CD8-positive, alpha-beta memory T cell (primary cell): ENCODE data around the gene MT1F. TPM values are rescaled to one million over a fixed set of nuclear protein-coding genes. Genes with fewer than 3 reads are reported as not detected.

Experiments
- CTCF ChIA-PET: fragments of 350-600 bp; sonication (Branson Sonifier 250); formaldehyde crosslinking; loops from one replicate; lab custom pipeline; 2021; ENCODE audit warnings: antibody characterized with exemption; lab: Charles Lee
- POLR2A ChIA-PET: fragments of 350-600 bp; sonication (Branson Sonifier 250); formaldehyde crosslinking; loops from one replicate; lab custom pipeline; 2021; ENCODE audit warnings: antibody characterized with exemption; lab: Charles Lee
- DNase-seq, 5 donors: peaks; one replicate each; pipeline versions ENCODE4 v3.0.0 to v3.0.0-alpha.2; 2020 to 2022; ENCODE audit warnings: mixed read lengths in 1 of 5
- H3K27ac ChIP-seq: one replicate; pipeline ENCODE4 v1.7.0; 2013; ENCODE audit warnings: low read depth, mild to moderate bottlenecking, low read length, moderate library complexity
- H3K27me3 ChIP-seq: 2 replicates; pipeline ENCODE4 v1.7.0; 2013; ENCODE audit warnings: low read length, mild to moderate bottlenecking; ENCODE audit not compliant: insufficient read depth, poor library complexity, severe bottlenecking
- H3K36me3 ChIP-seq: 2 replicates; pipeline ENCODE4 v1.7.0; 2013; ENCODE audit warnings: mild to moderate bottlenecking, low read length, moderate library complexity; ENCODE audit not compliant: insufficient read depth
- H3K4me1 ChIP-seq: 2 replicates; pipeline ENCODE4 v1.7.0; 2013; ENCODE audit warnings: mild to moderate bottlenecking, low read length, moderate library complexity; ENCODE audit not compliant: insufficient read depth
- H3K4me3 ChIP-seq: 2 replicates; pipeline ENCODE4 v1.7.0; 2013; ENCODE audit warnings: mild to moderate bottlenecking, low read length
- H3K9me3 ChIP-seq: 2 replicates; pipeline ENCODE4 v1.7.0; 2013; ENCODE audit warnings: mild to moderate bottlenecking, low read length
- H3K27ac Mint-ChIP-seq, 8 donors: one replicate each; pipeline ENCODE4 v1.8.0; 2020 to 2021; ENCODE audit warnings: mixed read lengths in 8 of 8, mild to moderate bottlenecking in 6 of 8, inconsistent platforms in 3 of 8, moderate library complexity in 3 of 8
- H3K27me3 Mint-ChIP-seq, 2 donors: one replicate each; pipeline ENCODE4 v1.8.0; 2020 to 2021; ENCODE audit warnings: mixed read lengths in 2 of 2, mild to moderate bottlenecking in 1 of 2, moderate library complexity in 1 of 2
- H3K36me3 Mint-ChIP-seq, 3 donors: one replicate each; pipeline ENCODE4 v1.8.0; 2020 to 2021; ENCODE audit warnings: mixed read lengths in 3 of 3, inconsistent platforms in 1 of 3, mild to moderate bottlenecking in 1 of 3
- H3K4me1 Mint-ChIP-seq, 3 donors: one replicate each; pipeline ENCODE4 v1.8.0; 2020 to 2021; ENCODE audit warnings: mixed read lengths in 3 of 3, inconsistent platforms in 1 of 3, mild to moderate bottlenecking in 1 of 3
- H3K4me3 Mint-ChIP-seq, 7 donors: one replicate each; pipeline ENCODE4 v1.8.0; 2020 to 2021; ENCODE audit warnings: mixed read lengths in 7 of 7, mild to moderate bottlenecking in 6 of 7, moderate library complexity in 4 of 7, inconsistent platforms in 2 of 7
- H3K9me3 Mint-ChIP-seq, 5 donors: one replicate each; pipeline ENCODE4 v1.8.0; 2020 to 2022; ENCODE audit warnings: mixed read lengths in 5 of 5, mild to moderate bottlenecking in 3 of 5, moderate library complexity in 2 of 5, inconsistent platforms in 1 of 5
- polyA plus RNA-seq: library from polyadenylated mRNA; unstranded; fragments of 300-500 nt; fragmentation: Illumina TruSeq; gene quantifications from one replicate; pipeline ENCODE4 v1.2.3, GENCODE V29; 2021
- total RNA-seq, 2 experiments: library from RNA; stranded (reverse); gene quantifications; one replicate each; pipeline ENCODE4 v1.2.3, GENCODE V29; 2021

The MT1F gene
- total and polyA plus RNA-seq, 3 experiments from 2014 or later, result 17.9 to 60.7 (median 18.6) TPM

- Mint-ChIP-seq H3K4me3 (no peak overlapping the region), H3K36me3 (no peaks in the 10 kb centered on the region), H3K4me1 (peaks cover 14 to 18% (median 17%) of the 10 kb centered on the region in 3 donors), H3K27me3 (peaks cover 12 to 28% of the 10 kb centered on the region in 2 donors), H3K9me3 (no peaks in the 10 kb centered on the region), H3K27ac (no peak overlapping the region)
- no peaks in the 10 kb centered on the region for H3K36me3 ChIP-seq
- H3K9me3 ChIP-seq, result no peaks in the 10 kb centered on the region
- H3K4me1 ChIP-seq, result peaks cover 15% of the 10 kb centered on the region
- H3K27ac ChIP-seq, result no peak overlapping the region
- H3K4me3 ChIP-seq, result no peak overlapping the region
- POLR2A ChIA-PET, result no interaction called here
- DNase-seq, result no peak
- CTCF ChIA-PET, result interaction anchor here (1.7 kb wide), 1 partner anchor 55 kb away, joined by 4 read pairs; no protein-coding TSS in a partner anchor
- H3K27me3 ChIP-seq, result no peaks in the 10 kb centered on the region
Observed at GRCh38 chr16:56647641-56648431, 9.9 kb upstream of the MT1F start.

GRCh38 chr16:56649271-56649670 lies 8.5 kb upstream of the MT1F start:
- Mint-ChIP-seq H3K27ac (no peak overlapping the region), H3K36me3 (no peaks in the 10 kb centered on the region), H3K9me3 (no peaks in the 10 kb centered on the region), H3K4me1 (peaks cover under 1 to 5% (median 4%) of the 10 kb centered on the region in 3 donors), H3K4me3 (no peak overlapping the region), H3K27me3 (peaks cover 12 to 37% of the 10 kb centered on the region in 2 donors)
- Histone ChIP-seq H3K4me1 (peaks cover 3% of the 10 kb centered on the region), H3K27me3 (no peaks in the 10 kb centered on the region), H3K9me3 (no peaks in the 10 kb centered on the region), H3K4me3 (no peak overlapping the region), H3K27ac (no peak overlapping the region), H3K36me3 (no peaks in the 10 kb centered on the region)
- CTCF ChIA-PET, result interaction anchor here (1.7 kb wide), 1 partner anchor 53 kb away, joined by 4 read pairs; no protein-coding TSS in a partner anchor
- POLR2A ChIA-PET, result no interaction called here
- no peak for DNase-seq

GRCh38 chr16:56649820-56650219 lies 7.9 kb upstream of the MT1F start:
- no peaks in the 10 kb centered on the region for H3K4me1 ChIP-seq
- no peak overlapping the region for H3K4me3 ChIP-seq
- no peak overlapping the region for H3K27ac Mint-ChIP-seq
- H3K27me3 ChIP-seq, result no peaks in the 10 kb centered on the region
- H3K9me3 Mint-ChIP-seq, result no peaks in the 10 kb centered on the region
- CTCF ChIA-PET, result interaction anchor here (1.7 kb wide), 1 partner anchor 53 kb away, joined by 4 read pairs; no protein-coding TSS in a partner anchor
- no peak overlapping the region for H3K27ac ChIP-seq
- peaks cover 12 to 37% of the 10 kb centered on the region in 2 donors for H3K27me3 Mint-ChIP-seq
- no peak for DNase-seq
- H3K4me1 Mint-ChIP-seq, result no peaks in the 10 kb centered on the region
- no peak overlapping the region for H3K4me3 Mint-ChIP-seq
- H3K36me3 ChIP-seq, result no peaks in the 10 kb centered on the region
- POLR2A ChIA-PET, result no interaction called here
- no peaks in the 10 kb centered on the region for H3K36me3 Mint-ChIP-seq
- no peaks in the 10 kb centered on the region for H3K9me3 ChIP-seq

GRCh38 chr16:56651586-56651985 lies 6.2 kb upstream of the MT1F start, which contains the start of gene MT1B:
Gene MT1B, plus strand, starts transcription at chr16:56651886. Its CDS starts 68 bp downstream, at chr16:56651954.
- Histone ChIP-seq H3K4me3 (no peak within 1 kb of the TSS), H3K27ac (no peak within 1 kb of the TSS), H3K4me1 (no peaks in the 10 kb centered on the region), H3K27me3 (no peaks in the 10 kb centered on the region), H3K36me3 (no peaks in the 10 kb centered on the region), H3K9me3 (no peaks in the 10 kb centered on the region)
- peaks cover 11 to 37% of the 10 kb centered on the region in 2 donors for H3K27me3 Mint-ChIP-seq
- no peak for DNase-seq
- H3K4me1 Mint-ChIP-seq, result peaks cover 0 to under 1% (median 0%) of the 10 kb centered on the region in 3 donors
- H3K9me3 Mint-ChIP-seq, result no peaks in the 10 kb centered on the region
- ChIA-PET POLR2A (no interaction called here), CTCF (no interaction called here)
- no peak within 1 kb of the TSS for H3K4me3 Mint-ChIP-seq
- H3K36me3 Mint-ChIP-seq, result no peaks in the 10 kb centered on the region
- no peak within 1 kb of the TSS for H3K27ac Mint-ChIP-seq

GRCh38 chr16:56652600-56652999 lies 5.2 kb upstream of the MT1F start:
- DNase-seq, result no peak
- Mint-ChIP-seq H3K27me3 (peaks cover 8 to 37% of the 10 kb centered on the region in 2 donors), H3K4me3 (no peak overlapping the region), H3K36me3 (peaks cover 0 to 3% (median 0%) of the 10 kb centered on the region in 3 donors), H3K4me1 (peaks cover 0 to 8% (median 7%) of the 10 kb centered on the region in 3 donors), H3K9me3 (no peaks in the 10 kb centered on the region), H3K27ac (no peak overlapping the region)
- H3K9me3 ChIP-seq, result no peaks in the 10 kb centered on the region
- ChIA-PET POLR2A (no interaction called here), CTCF (interaction anchor here (1.0 to 1.2 kb wide), 2 partner anchors 9 kb away, joined by 3 to 4 read pairs; no protein-coding TSS in a partner anchor)
- no peak overlapping the region for H3K4me3 ChIP-seq
- H3K27ac ChIP-seq, result no peak overlapping the region
- H3K4me1 ChIP-seq, result no peaks in the 10 kb centered on the region
- no peaks in the 10 kb centered on the region for H3K27me3 ChIP-seq
- H3K36me3 ChIP-seq, result no peaks in the 10 kb centered on the region

GRCh38 chr16:56653218-56653617 lies 4.5 kb upstream of the MT1F start:
- Mint-ChIP-seq H3K27me3 (peaks cover 6 to 37% of the 10 kb centered on the region in 2 donors), H3K36me3 (peaks cover 0 to 6% (median 0%) of the 10 kb centered on the region in 3 donors), H3K9me3 (no peaks in the 10 kb centered on the region), H3K27ac (no peak overlapping the region), H3K4me3 (peak overlapping the region in 1 of 7 donors; percentile 32), H3K4me1 (peaks cover 4 to 12% (median 11%) of the 10 kb centered on the region in 3 donors)
- no peaks in the 10 kb centered on the region for H3K9me3 ChIP-seq
- H3K4me3 ChIP-seq, result no peak overlapping the region
- no peak for DNase-seq
- H3K27me3 ChIP-seq, result no peaks in the 10 kb centered on the region
- H3K4me1 ChIP-seq, result peaks cover 4% of the 10 kb centered on the region
- no peak overlapping the region for H3K27ac ChIP-seq
- H3K36me3 ChIP-seq, result no peaks in the 10 kb centered on the region
- CTCF ChIA-PET, result interaction anchor here (1.0 to 2.4 kb wide), 3 partner anchors 8 to 10 kb away, joined by 3 to 8 read pairs (median 4); no protein-coding TSS in a partner anchor
- POLR2A ChIA-PET, result no interaction called here

- H3K27ac Mint-ChIP-seq, result peak overlapping the region; percentile 51 to 99 (median 94)
- H3K4me3 ChIP-seq, result peak overlapping the region; percentile 80
- peaks cover 23% of the 10 kb centered on the region for H3K4me1 ChIP-seq
- H3K27me3 ChIP-seq, result no peaks in the 10 kb centered on the region
- H3K4me3 Mint-ChIP-seq, result peak overlapping the region; percentile 92 to 98 (median 95)
- POLR2A ChIA-PET, result interaction anchor here (1.5 kb wide), 1 partner anchor 25 kb away, joined by 7 read pairs; no protein-coding TSS in a partner anchor
- H3K36me3 Mint-ChIP-seq, result peaks cover 0 to 12% (median 0%) of the 10 kb centered on the region in 3 donors
- no peaks in the 10 kb centered on the region for H3K9me3 Mint-ChIP-seq
- no peak for DNase-seq
- peaks cover 27 to 51% (median 47%) of the 10 kb centered on the region in 3 donors for H3K4me1 Mint-ChIP-seq
- peak overlapping the region; percentile 11 for H3K27ac ChIP-seq
- peaks cover 1 to 3% of the 10 kb centered on the region in 2 donors for H3K27me3 Mint-ChIP-seq
- no peaks in the 10 kb centered on the region for H3K36me3 ChIP-seq
- H3K9me3 ChIP-seq, result no peaks in the 10 kb centered on the region
- CTCF ChIA-PET, result no interaction called here
Observed at GRCh38 chr16:56658327-56658875, 642 bp downstream of the MT1F start.
